NT2/D1 (cell line): ENCODE data around the gene CYP2U1.
"Not testable (repeated sequence)": the region's sequence is repeated elsewhere in the genome, so short reads cannot be mapped to it uniquely, and the experiment has no call there.

Source experiments
- DNase-seq: peaks from one replicate; pipeline ENCODE4 v3.0.0-alpha.2; 2011; ENCODE audit warnings: low read depth, low spot score
- H3K27me3 ChIP-seq: 2 replicates; pipeline ENCODE4 v1.6.0; 2011; ENCODE audit warnings: mild to moderate bottlenecking; ENCODE audit not compliant: insufficient read length, insufficient read depth
- H3K36me3 ChIP-seq: 2 replicates; pipeline ENCODE4 v1.6.1; 2011; ENCODE audit warnings: mild to moderate bottlenecking, low read length, mixed read lengths; ENCODE audit not compliant: insufficient read depth, insufficient read length
- H3K4me1 ChIP-seq: 2 replicates; pipeline ENCODE4 v1.5.1; 2011; ENCODE audit not compliant: insufficient read depth, insufficient read length
- H3K4me3 ChIP-seq: 2 replicates; pipeline ENCODE4 v1.5.1; 2011; ENCODE audit warnings: low read depth; ENCODE audit not compliant: insufficient read length
- H3K9ac ChIP-seq: 2 replicates; pipeline ENCODE4 v1.6.0; 2011; ENCODE audit warnings: low read depth; ENCODE audit not compliant: insufficient read length
- H3K9me3 ChIP-seq: 2 replicates; pipeline ENCODE4 v1.5.1; 2011; ENCODE audit warnings: mild to moderate bottlenecking, low read length; ENCODE audit not compliant: insufficient read depth
- SUZ12 ChIP-seq: IDR thresholded peaks from 2 replicates; pipeline ENCODE4 v1.6.1; 2011; ENCODE audit not compliant: insufficient read length, insufficient read depth; ENCODE audit errors: extremely low read depth
- YY1 ChIP-seq: IDR thresholded peaks from 2 replicates; pipeline ENCODE4 v1.6.1; 2011; ENCODE audit not compliant: insufficient read length, insufficient read depth
- ZNF274 ChIP-seq: IDR thresholded peaks from 2 replicates; pipeline ENCODE4 v1.6.1; 2011; ENCODE audit warnings: mild to moderate bottlenecking, low read depth, low read length

CYP2U1 gene

DNA sequence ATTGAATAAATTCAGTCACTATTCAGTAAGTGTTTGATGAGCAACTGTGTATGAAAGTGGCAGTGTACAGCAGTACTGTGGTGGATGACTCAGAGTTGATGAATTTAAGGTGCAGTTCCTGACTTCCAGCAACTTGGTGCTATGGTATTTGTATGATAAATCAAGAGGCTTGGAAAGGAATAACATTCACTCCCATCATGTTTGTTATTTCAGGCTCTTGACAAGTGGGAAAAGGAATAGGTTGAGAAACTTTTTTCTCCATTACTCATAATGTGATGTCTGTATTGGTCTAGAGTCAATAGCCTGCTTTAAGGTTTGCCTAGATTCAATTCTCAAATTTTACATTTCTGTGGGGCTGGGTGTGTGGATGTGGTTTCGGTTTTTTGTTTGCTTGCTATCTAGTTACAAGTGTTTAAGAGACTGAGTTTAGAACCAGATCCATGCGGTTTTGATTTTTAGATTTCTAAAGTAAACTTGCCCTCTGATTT, 35.1 kb upstream of the CYP2U1 start:
- no peak for DNase-seq
- Histone ChIP-seq H3K4me1 (peaks cover 1% of the 10 kb centered on the region), H3K27me3 (no peaks in the 10 kb centered on the region), H3K36me3 (no peaks in the 10 kb centered on the region), H3K4me3 (no peak overlapping the region), H3K9me3 (peaks cover 9% of the 10 kb centered on the region; the same call in 1 of the 2 replicates), H3K9ac (no peak overlapping the region)
- TF ChIP-seq YY1 (no peak), SUZ12 (no peak), ZNF274 (no peak)

- Histone ChIP-seq H3K36me3 (no peaks in the 10 kb centered on the region), H3K27me3 (no peaks in the 10 kb centered on the region), H3K4me1 (peaks cover 1% of the 10 kb centered on the region), H3K9ac (no peak overlapping the region), H3K9me3 (peaks cover 5% of the 10 kb centered on the region; the same call in 1 of the 2 replicates), H3K4me3 (no peak overlapping the region)
- DNase-seq = no peak
- TF ChIP-seq YY1 = no peak
- TF ChIP-seq SUZ12 = no peak
- TF ChIP-seq ZNF274 = no peak
Observed at GRCh38 chr4:107896646-107897045, 34.7 kb upstream of the CYP2U1 start.

DNA sequence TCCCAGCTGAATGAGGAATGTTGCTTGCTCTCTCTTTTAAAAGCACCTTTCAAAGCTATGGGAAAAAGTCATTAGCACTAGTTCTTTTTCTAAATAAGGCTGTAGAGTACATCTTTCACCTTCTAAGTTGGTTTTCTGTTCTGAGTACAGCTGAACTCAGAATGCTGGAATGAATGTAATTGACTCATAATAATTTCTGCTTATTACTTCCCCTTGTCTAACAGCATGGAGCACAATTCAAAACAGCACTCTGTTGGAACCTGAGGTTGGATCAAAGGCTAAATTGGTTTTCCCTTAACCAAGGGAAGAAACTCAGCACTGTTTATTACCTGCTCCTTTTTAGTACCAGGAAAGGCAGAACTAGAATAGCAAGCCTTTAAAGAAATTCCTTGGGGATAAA, 33.5 kb upstream of the CYP2U1 start:
- no peak overlapping the region for H3K4me3 ChIP-seq
- peaks cover 1% of the 10 kb centered on the region for H3K4me1 ChIP-seq
- no peak for DNase-seq
- no peak overlapping the region for H3K9ac ChIP-seq
- no peaks in the 10 kb centered on the region for H3K27me3 ChIP-seq
- no peaks in the 10 kb centered on the region for H3K9me3 ChIP-seq
- no peaks in the 10 kb centered on the region for H3K36me3 ChIP-seq
- TF ChIP-seq SUZ12 (no peak), ZNF274 (no peak), YY1 (no peak)

GRCh38 chr4:107900067-107900466, 31.3 kb upstream of the CYP2U1 start:
- no peaks in the 10 kb centered on the region for H3K27me3 ChIP-seq
- H3K9ac ChIP-seq = no peak overlapping the region
- TF ChIP-seq ZNF274 (no peak), YY1 (no peak)
- H3K4me1 ChIP-seq = peaks cover 1% of the 10 kb centered on the region
- H3K9me3 ChIP-seq = no peaks in the 10 kb centered on the region
- H3K4me3 ChIP-seq = no peak overlapping the region
- no peak for DNase-seq
- H3K36me3 ChIP-seq = no peaks in the 10 kb centered on the region

DNA sequence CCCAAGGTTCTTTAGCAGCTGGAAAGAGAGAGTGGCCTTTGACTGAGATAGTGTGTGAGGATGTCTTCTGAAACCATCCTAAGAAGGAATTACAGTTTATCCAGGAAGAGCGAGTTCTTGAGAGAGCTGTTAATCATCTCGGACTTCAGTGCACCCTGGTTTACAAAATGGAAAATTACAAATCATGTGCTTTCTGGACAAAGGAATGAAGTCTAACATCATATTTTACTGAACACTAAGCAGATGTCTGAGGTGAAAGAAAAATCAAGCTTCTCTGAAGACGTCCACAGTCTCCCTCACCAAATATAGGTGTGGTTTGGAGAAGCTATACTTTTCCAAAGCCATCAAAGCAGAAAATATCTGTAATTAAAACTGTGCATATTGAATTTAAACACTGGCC, 30.8 kb upstream of the CYP2U1 start:
- Histone ChIP-seq H3K9me3 (no peaks in the 10 kb centered on the region), H3K27me3 (no peaks in the 10 kb centered on the region), H3K9ac (no peak overlapping the region), H3K4me3 (no peak overlapping the region), H3K4me1 (peaks cover 1% of the 10 kb centered on the region), H3K36me3 (no peaks in the 10 kb centered on the region)
- TF ChIP-seq ZNF274 = no peak
- DNase-seq = no peak

GRCh38 chr4:107901213-107901934, 30.0 kb upstream of the CYP2U1 start:
- Histone ChIP-seq H3K4me3 (no peak overlapping the region), H3K4me1 (peaks cover 1% of the 10 kb centered on the region), H3K9me3 (no peaks in the 10 kb centered on the region), H3K36me3 (no peaks in the 10 kb centered on the region), H3K27me3 (no peaks in the 10 kb centered on the region), H3K9ac (no peak overlapping the region)
- DNase-seq = no peak
- TF ChIP-seq YY1 (no peak), ZNF274 (no peak), SUZ12 (no peak)

DNA sequence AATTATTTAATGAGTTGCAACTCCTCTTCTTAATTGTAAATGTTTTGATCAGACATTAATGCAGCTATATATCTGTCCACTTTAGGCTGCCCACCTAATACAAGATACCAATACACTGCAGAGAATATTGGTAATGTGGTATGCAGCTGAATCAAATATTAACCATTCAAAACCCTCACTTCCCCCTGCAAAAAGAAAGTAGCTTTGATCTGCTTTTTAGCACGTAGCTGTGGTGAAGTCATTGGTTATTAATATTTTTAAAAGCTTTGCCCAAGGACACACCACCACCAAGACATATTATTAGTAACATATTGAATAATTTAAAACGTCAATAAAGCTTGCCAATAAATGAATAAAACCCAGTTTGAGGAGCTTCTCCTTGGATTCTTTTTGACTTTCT, 28.6 kb upstream of the CYP2U1 start:
- Histone ChIP-seq H3K4me3 (no peak overlapping the region), H3K27me3 (no peaks in the 10 kb centered on the region), H3K9me3 (no peaks in the 10 kb centered on the region; the same call in 1 of the 2 replicates), H3K36me3 (no peaks in the 10 kb centered on the region), H3K9ac (no peak overlapping the region), H3K4me1 (peaks cover 1% of the 10 kb centered on the region)
- TF ChIP-seq YY1 (no peak), ZNF274 (no peak), SUZ12 (no peak)
- no peak for DNase-seq

GRCh38 chr4:107905082-107905481, 26.3 kb upstream of the CYP2U1 start:
- not testable (repeated sequence) for H3K36me3 ChIP-seq, DNase-seq, H3K27me3 ChIP-seq, H3K9me3 ChIP-seq, H3K4me1 ChIP-seq, H3K4me3 ChIP-seq, H3K9ac ChIP-seq
